MV-4-11 (cell line): ENCODE results near the gene PPT2.

ENCODE experiments used
- DNase-seq: peaks from one replicate; lab custom pipeline; 2025; lab: John Stamatoyannopoulos, UW

Gene PPT2

DNA sequence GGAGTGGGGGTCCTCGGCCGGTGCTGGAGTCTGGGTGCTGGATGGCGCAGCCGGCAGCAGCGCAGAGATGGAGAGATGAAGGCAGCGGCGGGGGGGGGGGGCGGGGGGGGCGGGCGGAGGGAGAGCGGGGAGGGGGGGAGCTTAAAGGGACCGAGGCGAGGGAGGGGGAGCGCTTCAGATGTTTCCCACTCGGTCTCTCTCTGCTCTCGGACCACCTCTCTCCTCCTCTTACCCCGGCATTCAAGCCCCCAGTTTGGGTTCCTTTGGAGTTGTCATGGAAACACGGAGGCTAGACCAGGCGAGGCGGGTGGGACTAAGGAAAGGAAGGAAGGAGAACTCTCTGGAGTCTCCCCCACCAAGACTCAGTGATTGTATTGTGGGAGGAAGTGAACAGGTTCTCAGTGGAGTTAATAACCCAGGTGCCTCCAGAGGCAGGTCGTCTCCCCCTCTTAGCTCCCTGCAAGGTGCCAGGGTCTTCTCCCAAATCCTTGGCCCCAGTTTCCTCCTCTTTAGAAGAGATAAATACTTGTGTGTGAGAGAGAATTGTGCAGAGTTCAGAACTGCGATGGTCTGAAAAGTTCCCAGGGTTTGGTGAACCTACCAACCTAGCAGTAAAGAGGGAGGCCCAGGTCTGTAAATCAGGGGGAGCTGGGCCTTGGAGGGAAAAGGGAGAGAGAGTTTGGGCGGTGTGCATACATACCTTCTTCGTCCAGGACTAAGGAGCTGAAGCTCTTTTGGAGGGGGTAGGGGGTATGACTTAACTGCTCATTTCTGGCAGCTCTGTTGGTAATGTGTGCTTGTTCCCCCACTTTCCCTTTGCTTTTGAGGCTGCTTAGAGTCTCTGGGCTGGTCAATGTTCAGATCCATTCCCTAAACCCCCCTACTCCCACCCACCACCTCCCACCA is 1.8 kb upstream of the PPT2 start, which contains the start of gene PRRT1:
Gene PRRT1 (minus strand): TSS at position 77 of the 906 bp plus-strand sequence. CDS start 112 bp downstream, outside the sequence.
- DNase-seq: no peak

DNA sequence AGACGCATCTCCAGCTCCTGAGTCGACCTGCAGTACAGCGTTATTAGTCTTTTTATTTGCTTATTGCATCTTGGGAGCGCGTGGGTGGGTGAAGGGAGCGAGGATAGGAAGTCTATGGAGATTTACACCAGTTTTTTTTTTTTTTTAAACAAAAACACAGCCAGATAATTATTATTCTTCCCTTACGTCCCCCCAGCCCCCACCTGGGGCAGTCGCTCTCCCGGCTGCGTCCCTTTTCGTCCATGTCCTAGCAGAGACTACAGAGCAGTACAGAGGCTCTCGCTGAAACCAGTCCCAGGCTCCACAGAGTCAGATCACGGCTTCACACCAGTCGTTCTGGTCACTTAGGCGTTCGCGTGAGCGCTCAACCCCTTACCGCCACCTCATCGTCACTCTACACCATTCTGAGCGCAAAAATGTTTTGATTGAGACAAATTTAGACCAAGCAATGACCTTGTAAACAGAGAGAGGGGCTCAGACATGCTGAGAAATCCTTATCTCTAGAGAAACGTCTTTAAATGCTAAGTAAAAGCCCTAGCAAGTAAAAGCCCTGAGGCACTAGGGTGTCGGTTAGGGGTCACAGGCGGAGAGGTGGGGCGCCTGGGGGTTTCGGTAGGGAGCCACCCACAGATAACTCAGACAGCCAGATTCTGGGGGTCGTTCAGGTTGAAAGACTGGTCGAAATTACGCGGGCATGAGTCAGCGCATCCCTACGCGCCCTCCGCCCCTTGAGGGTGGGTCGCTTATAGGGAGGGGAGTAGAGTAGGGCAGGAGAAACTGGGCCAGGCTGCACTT is 975 bp upstream of the PPT2 start:
- DNase-seq: no peak

DNA sequence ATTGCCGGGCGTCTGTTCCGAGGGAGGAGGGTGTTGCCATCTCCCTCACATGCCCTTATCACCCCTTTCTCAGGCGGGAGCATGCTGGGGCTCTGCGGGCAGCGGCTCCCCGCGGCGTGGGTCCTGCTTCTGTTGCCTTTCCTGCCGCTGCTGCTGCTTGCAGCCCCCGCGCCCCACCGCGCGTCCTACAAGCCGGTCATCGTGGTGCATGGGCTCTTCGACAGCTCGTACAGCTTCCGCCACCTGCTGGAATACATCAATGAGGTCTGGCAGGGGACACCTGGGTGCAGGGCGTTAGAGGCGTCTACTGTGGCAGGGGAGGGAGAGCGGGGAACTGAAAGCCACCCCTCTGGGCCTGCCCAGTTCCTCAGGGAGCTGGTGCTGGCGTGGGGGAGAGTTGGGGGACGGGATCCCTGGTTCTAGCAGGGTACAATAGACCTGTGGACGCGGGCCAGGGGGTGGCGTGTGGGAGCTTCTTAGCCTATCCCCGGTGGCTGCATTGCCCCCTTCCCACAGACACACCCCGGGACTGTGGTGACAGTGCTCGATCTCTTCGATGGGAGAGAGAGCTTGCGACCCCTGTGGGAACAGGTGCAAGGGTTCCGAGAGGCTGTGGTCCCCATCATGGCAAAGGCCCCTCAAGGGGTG is 697 bp downstream of the PPT2 start:
- no peak for DNase-seq

- no peak for DNase-seq
Observed at GRCh38 chr6:32156891-32157290, 3.0 kb downstream of the PPT2 start.

GRCh38 chr6:32158052-32158451 is 4.1 kb downstream of the PPT2 start:
- no peak for DNase-seq

GRCh38 chr6:32163559-32164258 is 9.8 kb downstream of the PPT2 start:
- no peak for DNase-seq

DNA sequence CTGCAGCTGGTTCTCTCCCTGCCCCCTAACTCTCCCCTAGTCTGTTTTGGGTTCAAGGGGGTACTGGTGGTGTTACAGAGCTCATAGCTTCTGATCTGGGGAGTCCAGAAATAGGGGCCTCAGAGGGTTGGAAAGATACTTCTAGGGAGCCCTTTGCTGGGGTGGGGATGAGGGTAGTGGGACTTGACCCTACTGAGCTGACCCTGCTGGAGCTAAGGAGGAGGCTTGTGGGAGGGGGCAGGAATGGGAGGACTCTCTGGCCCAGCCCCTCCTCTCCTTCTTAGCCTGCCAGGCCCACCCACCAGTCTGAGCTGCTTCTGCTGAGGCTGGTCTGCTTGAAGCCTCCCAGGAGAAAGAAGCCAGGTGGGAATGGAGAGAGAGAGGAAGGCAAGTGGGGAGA is 10.4 kb downstream of the PPT2 start, which contains the start of gene EGFL8:
Gene EGFL8 (plus strand): TSS at position 301 of the 400 bp plus-strand sequence. CDS start 1,571 bp downstream, outside the sequence.
- DNase-seq: no peak

DNA sequence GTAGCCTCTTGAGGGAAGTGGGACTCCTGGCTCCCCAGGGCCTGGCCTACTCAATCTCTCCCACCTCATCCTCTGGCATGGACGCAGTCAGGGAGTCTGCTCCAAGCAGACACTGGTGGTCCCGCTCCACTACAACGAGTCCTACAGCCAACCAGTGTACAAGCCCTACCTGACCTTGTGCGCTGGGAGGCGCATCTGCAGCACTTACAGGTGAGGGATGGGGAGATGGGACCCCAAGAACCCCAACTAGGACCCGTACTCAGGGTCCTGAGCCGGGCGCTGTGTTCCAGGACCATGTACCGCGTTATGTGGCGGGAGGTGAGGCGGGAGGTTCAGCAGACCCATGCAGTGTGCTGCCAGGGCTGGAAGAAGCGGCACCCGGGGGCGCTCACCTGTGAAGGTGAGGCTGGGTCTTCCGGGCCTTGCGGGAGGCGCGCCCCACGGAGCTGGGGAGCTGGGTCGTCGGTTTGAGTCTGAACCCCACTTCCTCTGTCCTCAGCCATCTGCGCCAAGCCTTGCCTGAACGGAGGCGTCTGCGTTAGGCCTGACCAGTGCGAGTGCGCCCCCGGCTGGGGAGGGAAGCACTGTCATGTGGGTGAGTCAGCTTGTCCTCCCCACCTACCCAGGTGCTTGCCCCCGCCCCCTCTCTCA is 12.6 kb downstream of the PPT2 start:
- no peak for DNase-seq

DNA sequence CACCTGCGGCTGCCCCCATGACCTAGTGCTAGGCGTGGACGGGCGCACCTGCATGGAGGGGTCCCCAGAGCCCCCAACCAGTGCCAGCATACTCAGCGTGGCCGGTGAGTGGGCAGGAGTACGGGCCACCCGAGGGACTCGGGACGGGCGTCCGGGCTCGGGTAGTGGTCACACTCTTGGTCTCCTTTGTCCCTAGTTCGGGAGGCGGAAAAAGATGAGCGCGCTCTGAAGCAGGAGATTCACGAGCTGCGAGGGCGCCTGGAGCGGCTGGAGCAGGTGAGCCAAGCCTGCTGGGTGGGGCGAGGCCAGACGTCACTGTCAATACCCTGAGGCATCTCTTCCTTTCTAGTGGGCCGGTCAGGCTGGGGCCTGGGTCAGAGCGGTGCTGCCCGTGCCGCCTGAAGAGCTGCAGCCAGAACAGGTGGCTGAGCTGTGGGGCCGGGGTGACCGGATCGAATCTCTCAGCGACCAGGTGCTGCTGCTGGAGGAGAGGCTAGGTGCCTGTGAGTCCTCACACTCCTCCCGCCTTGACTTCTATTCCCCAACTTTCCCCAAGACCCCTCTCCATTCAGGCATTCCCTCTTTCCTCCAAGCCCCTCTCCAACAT is 13.3 kb downstream of the PPT2 start:
- no peak for DNase-seq

GRCh38 chr6:32167761-32168262 is 13.9 kb downstream of the PPT2 start:
- DNase-seq: no peak

GRCh38 chr6:32168350-32168749 is 14.4 kb downstream of the PPT2 start:
- DNase-seq: no peak

DNA sequence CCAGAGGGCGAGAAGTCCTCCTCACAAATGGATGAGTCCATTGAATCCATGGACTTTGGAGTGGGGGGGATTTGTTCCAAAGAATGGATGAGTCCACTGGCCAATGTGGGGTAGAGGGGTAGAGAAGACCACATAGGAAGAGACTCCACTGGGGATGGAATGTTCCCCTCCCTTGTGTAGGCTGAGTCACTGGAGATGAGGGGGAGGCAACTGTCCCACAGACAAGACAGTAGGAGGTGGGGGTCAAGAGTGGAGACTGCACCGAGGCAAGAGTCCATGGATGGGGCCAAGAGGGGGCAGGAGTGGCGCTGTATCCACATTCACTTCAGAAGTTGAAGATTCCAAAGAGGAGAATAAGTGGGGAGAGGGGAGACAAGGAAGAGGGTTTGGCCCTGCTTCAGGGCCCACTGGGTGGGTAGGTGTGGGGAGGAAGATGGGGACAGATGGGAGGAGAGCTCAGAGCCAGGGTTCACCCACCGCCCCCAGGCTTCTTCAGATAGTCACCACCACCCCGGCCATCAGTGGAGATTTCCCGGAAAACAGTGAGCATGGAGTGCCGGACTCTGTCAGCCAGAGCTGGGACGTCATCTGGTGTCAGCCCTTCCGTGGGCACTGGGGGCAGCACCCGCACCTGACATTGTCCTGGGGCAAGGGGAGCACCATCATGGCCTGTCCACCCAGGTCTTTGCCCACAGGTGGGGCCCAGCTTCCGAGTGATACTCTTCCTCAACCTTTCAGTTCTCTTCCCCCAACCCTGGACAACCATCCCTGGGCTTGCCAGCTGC is 15.1 kb downstream of the PPT2 start:
- no peak for DNase-seq

DNA sequence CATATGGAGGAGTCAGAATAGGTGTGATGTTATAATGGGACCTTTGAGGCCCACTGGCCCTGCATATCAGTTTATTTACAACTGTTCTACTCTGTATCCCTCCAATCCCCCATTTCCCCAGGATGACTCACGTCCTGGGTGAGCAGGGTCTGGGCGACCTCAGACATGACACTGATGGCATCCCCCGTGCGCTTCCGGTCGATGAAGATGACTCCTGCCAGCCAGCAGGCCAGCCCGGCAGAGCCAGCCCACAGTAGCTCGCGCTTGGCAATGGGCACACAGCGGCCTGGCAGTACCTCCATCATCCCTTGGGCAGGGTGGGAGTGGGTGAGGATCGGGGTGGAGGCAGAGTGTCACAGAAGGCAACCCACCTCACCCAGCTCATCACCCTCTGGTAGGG is 16.4 kb downstream of the PPT2 start:
- DNase-seq: no peak

DNA sequence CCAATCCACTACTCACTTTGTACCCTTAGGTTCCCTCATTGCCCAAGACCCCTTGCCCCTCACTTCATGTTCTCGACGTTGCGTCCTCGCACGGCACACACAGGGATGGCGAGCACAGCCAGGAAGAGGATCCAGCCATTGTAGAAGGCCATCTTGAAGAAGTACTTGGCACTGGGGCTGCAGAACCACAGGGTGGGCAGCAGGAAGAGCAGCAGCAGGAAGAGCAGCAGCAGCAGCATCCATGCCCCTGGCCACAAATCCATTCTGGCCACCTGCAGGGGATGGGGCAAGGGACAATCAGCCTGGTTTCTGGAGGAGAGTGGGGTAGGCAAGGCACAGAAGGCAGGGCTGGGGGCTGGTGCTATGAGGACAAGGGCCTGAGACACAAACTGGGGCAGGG is 17.3 kb downstream of the PPT2 start:
- no peak for DNase-seq

DNA sequence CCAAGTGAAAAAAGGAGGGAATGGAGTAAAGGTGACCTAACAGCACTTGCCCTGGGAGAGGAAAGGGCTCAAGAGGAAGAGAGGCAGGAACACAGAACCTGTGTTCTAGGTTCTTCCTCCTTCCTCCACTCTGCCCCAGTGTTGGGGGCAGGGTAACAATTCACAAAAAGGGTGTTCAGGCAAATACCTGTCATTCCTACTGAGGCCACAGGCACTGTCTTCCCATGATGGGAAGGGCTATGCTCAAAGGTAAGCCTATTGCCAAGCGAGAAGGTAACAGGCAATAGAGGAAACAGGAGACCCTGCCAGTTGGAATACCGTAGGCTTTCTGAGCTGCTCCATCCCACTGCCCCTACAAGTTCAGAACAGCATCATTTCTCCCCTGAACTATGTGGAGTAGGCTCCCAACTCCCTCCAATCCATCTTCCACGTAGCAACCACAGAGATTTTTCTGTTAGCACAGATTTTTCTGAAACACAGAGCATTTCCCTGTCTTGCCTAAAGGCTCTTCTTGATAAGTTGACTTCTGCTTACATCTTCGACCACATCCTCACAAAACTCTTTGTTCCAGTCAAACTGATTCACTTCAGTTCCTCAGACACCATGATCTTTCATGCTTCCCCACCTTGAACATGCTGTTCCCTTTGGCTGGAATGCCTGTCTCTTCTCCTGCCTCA is 19.2 kb downstream of the PPT2 start:
- DNase-seq: no peak

DNA sequence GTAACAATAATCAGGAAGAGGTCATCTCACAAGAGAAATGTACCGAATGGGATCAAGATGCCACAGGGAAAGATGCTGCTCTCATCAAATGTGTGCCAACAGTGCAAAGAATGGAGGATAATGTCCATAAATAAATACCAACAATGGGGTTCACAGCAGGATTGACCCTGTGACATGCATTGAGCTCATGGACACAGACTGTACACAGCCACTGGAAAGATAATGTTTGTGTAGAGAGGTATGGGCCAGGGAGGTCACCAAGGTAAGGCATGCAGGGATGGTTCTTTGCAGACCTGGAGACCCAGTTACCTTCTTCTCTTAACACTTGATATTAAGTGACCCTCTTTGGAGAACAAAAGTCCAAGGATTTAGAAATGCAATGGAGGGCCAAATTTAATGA is 20.5 kb downstream of the PPT2 start:
- no peak for DNase-seq

- DNase-seq: no peak
Observed at GRCh38 chr6:32175322-32175710, 21.4 kb downstream of the PPT2 start.

- DNase-seq: peak; percentile 92
Observed at GRCh38 chr6:32175711-32176475, 22.0 kb downstream of the PPT2 start, which contains the start of gene AGPAT1. TSS of gene AGPAT1 (minus strand) at chr6:32176084. CDS start at chr6:32171496, 4,588 bp downstream.
